ENCODE results near the gene MRPL23.

GRCh38 chr11:1908618-1909017 lies 38.5 kb upstream of the MRPL23 start:
- TF ChIP-seq CTCF (conservative IDR thresholded peaks at IDR 0.05 in 1 of 2, IDR thresholded peaks at IDR 0.05 in 1 of 2; ENCODE audit: low read depth in 1 of 2, low read length in 2 of 2) (no peak), EZH2 (IDR thresholded peaks at IDR 0.05; ENCODE audit: low read length, missing control alignments) (no peak)
